SK-N-SH (cell line): Measurements from ENCODE around the gene CFAP97D1. TPM values are rescaled to one million over a fixed set of nuclear protein-coding genes. Genes with fewer than 3 reads are reported as not detected.

Experiments used
- CTCF ChIA-PET: fragments of 300-600, 350-600 bp; formaldehyde crosslinking; extraction: SDS; loops from one replicate; lab custom pipeline; 2021; lab: Yijun Ruan, JAX
- POLR2A ChIA-PET: fragments of 350-600 bp; sonication (Branson Sonifier 250); formaldehyde crosslinking; extraction: SDS; loops from one replicate; lab custom pipeline; 2020; ENCODE audit warnings: antibody characterized with exemption, inconsistent platforms; lab: Yijun Ruan, JAX
- DNase-seq: peaks from one replicate; pipeline ENCODE4 v3.0.0; 2012
- H2AFZ ChIP-seq: fragments of 200-600 bp; sonication (generic); 2 replicates; pipeline ENCODE4 v1.8.1; 2016; ENCODE audit warnings: antibody characterized with exemption, mild to moderate bottlenecking, low read depth
- H3F3A ChIP-seq: fragments of 200-600 bp; sonication (generic); replicated peaks from 2 replicates; pipeline ENCODE3; 2016; ENCODE audit warnings: antibody characterized with exemption, mild to moderate bottlenecking; ENCODE audit not compliant: insufficient read depth
- H3K27ac ChIP-seq, 2 experiments: fragments of 200-500 bp in 1 of 2; fragments of 200-600 bp in 1 of 2; sonication (Bioruptor generic) in 1 of 2; sonication (generic), shearing (Covaris generic) in 1 of 2; 2 replicates each; pipeline versions ENCODE4 v1.5.1 to v1.6.1; 2014 to 2016; ENCODE audit warnings: low read depth in 2 of 2, inconsistent platforms in 1 of 2, low read length in 1 of 2, mild to moderate bottlenecking in 1 of 2, mixed read lengths in 1 of 2
- H3K27me3 ChIP-seq: fragments of 200-600 bp; sonication (generic), shearing (Covaris generic); 2 replicates; pipeline ENCODE4 v1.6.1; 2016; ENCODE audit warnings: mixed run types; ENCODE audit not compliant: insufficient read depth
- H3K36me3 ChIP-seq, 2 experiments: fragments of 200-500 bp in 1 of 2; fragments of 200-600 bp in 1 of 2; sonication (Bioruptor generic) in 1 of 2; sonication (generic) in 1 of 2; replicated peaks in 1 of 2; 2 replicates each; pipeline versions ENCODE3 to v1.5.1; 2014 to 2016; ENCODE audit warnings: low read length in 1 of 2, mild to moderate bottlenecking in 1 of 2; ENCODE audit not compliant: insufficient read depth in 2 of 2, control insufficient read depth in 1 of 2
- H3K4me1 ChIP-seq, 2 experiments: fragments of 200-500 bp in 1 of 2; fragments of 200-600 bp in 1 of 2; sonication (Bioruptor generic) in 1 of 2; sonication (generic), shearing (Covaris generic) in 1 of 2; 2 replicates each; pipeline versions ENCODE4 v1.5.1 to v1.6.1; 2014 to 2016; ENCODE audit warnings: low read depth in 1 of 2, low read length in 1 of 2, mixed run types in 1 of 2; ENCODE audit not compliant: insufficient read depth in 2 of 2, control insufficient read depth in 1 of 2
- H3K4me2 ChIP-seq: fragments of 200-600 bp; sonication (generic), shearing (Covaris generic); 2 replicates; pipeline ENCODE4 v1.6.1; 2017; ENCODE audit warnings: mixed run types
- H3K4me3 ChIP-seq, 2 experiments: fragments of 200-500 bp in 1 of 2; fragments of 200-600 bp in 1 of 2; sonication (Bioruptor generic) in 1 of 2; sonication (generic), shearing (Covaris generic) in 1 of 2; 2 replicates each; pipeline versions ENCODE4 v1.5.1 to v1.8.1; 2014 to 2016; ENCODE audit warnings: low read depth in 2 of 2, inconsistent platforms in 1 of 2, low read length in 1 of 2, mild to moderate bottlenecking in 1 of 2, mixed read lengths in 1 of 2, moderate library complexity in 1 of 2
- H3K79me2 ChIP-seq: fragments of 200-600 bp; sonication (generic); 2 replicates; pipeline ENCODE4 v1.8.1; 2017; ENCODE audit warnings: mild to moderate bottlenecking; ENCODE audit not compliant: insufficient read depth
- H3K9ac ChIP-seq: fragments of 200-600 bp; sonication (generic); 2 replicates; pipeline ENCODE4 v1.6.1; 2017; ENCODE audit warnings: mixed run types
- H3K9me2 ChIP-seq: fragments of 200-600 bp; sonication (generic); 2 replicates; pipeline ENCODE4 v1.6.1; 2017; ENCODE audit warnings: mixed run types
- H3K9me3 ChIP-seq: fragments of 200-600 bp; sonication (generic); 2 replicates; pipeline ENCODE4 v1.6.1; 2017; ENCODE audit warnings: mixed run types, mild to moderate bottlenecking, moderate library complexity
- H4K20me1 ChIP-seq: fragments of 200-600 bp; sonication (generic); 2 replicates; pipeline ENCODE4 v1.6.1; 2017; ENCODE audit warnings: mild to moderate bottlenecking, mixed run types; ENCODE audit not compliant: insufficient read depth
- CHD2 ChIP-seq: fragments of 150-350 bp; IDR thresholded peaks from 2 replicates; pipeline ENCODE4 v1.6.1; 2018; ENCODE audit warnings: low read length; ENCODE audit not compliant: partially characterized antibody
- EP300 ChIP-seq, 2 experiments: IDR thresholded peaks; 2 replicates each; pipeline versions ENCODE4 v1.4.0 to v1.6.1; 2012; ENCODE audit warnings: borderline replicate concordance in 1 of 2, low read depth in 1 of 2, low read length in 1 of 2
- EZH2phosphoT487 ChIP-seq: fragments of 200-600 bp; sonication (generic); IDR thresholded peaks from 2 replicates; pipeline ENCODE4 v1.6.1; 2017; ENCODE audit warnings: low read depth, mixed run types, mild to moderate bottlenecking, antibody characterized with exemption, moderate library complexity, borderline replicate concordance
- RAD21 ChIP-seq: IDR thresholded peaks from 2 replicates; pipeline ENCODE4 v1.6.1; 2012; ENCODE audit warnings: mild to moderate bottlenecking, low read length
- TAF1 ChIP-seq: IDR thresholded peaks from 2 replicates; pipeline ENCODE4 v1.6.1; 2012; ENCODE audit warnings: low read depth, mild to moderate bottlenecking, low read length, moderate library complexity, borderline replicate concordance
- TCF12 ChIP-seq: IDR thresholded peaks from 2 replicates; pipeline ENCODE4 v1.4.0; 2012
- ZBTB33 ChIP-seq: IDR thresholded peaks from 2 replicates; pipeline ENCODE4 v1.4.0; 2012; ENCODE audit warnings: low read depth, borderline replicate concordance
- WGBS: methylation state at CpG from one replicate; pipeline ENCODE4 v1.1.6; 2017; ENCODE audit warnings: low lambda C conversion rate; 5-methylcytosine and 5-hydroxymethylcytosine counted together
- polyA plus RNA-seq, 3 experiments: library from polyadenylated mRNA; depleted of rRNA; stranded (reverse); fragments of >200 nt; gene quantifications; 2 replicates each; pipeline ENCODE4 v1.2.3, GENCODE V29; 2012
- TF ChIP-seq, protein P1 (sequence below): IDR thresholded peaks from 2 replicates; pipeline ENCODE4 v1.6.1; 2012; ENCODE audit warnings: mild to moderate bottlenecking, low read depth, low read length, moderate library complexity
- TF ChIP-seq, protein P2 (sequence below): fragments of 150-350 bp; IDR thresholded peaks from 2 replicates; pipeline ENCODE4 v1.6.1; 2016; ENCODE audit warnings: mild to moderate bottlenecking, low read depth, low read length

CFAP97D1 gene
- polyA plus RNA-seq, 1 of the 3 experiments (the other 2 are of a cell fraction) = 0.02 TPM

DNA sequence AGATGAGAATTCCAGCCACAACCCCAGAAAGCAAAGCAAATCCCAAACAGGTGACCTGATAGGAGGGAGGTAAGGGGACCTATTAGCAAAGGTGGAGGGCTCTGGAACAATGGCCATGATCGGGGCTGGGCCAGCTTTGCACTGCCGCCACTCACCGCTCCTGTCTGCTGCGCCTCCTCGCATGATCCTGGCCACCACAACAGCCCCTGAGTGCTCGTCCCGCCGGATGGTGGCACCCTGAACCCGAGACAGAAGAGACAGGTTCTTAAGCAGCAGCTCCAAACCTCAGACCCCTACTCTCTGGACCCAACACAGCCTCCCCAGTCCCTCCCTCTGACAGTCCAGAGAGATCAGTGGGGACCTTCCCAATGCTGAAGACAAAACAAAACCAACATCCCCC lies 47.4 kb downstream of the CFAP97D1 start:
- CTCF ChIA-PET = interaction anchor here (1.2 to 1.8 kb wide), 3 partner anchors 19 to 67 kb away, joined by 3 to 6 read pairs (median 4); partner anchors contain the start of gene CFAP97D1
- H3K27ac ChIP-seq = no peak overlapping the region
- no peaks in the 10 kb centered on the region for H3F3A ChIP-seq
- 98% methylated on average over 9 of the region's 9 CpGs for WGBS
- no peak overlapping the region for H2AFZ ChIP-seq
- H3K36me3 ChIP-seq = peaks cover 23 to 37% of the 10 kb centered on the region in 2 experiments
- no peaks in the 10 kb centered on the region for H4K20me1 ChIP-seq
- no peak overlapping the region for H3K9ac ChIP-seq
- no peaks in the 10 kb centered on the region for H3K27me3 ChIP-seq
- POLR2A ChIA-PET = no interaction called here
- no peaks in the 10 kb centered on the region for H3K9me2 ChIP-seq
- TF ChIP-seq CHD2 (no peak), TCF12 (no peak), TAF1 (no peak), RAD21 (no peak), EP300 (IDR thresholded peaks at IDR 0.05; ENCODE audit: borderline replicate concordance in 1 of 2, low read depth in 1 of 2, low read length in 1 of 2) (no peak), ZBTB33 (no peak), EZH2phosphoT487 (no peak)
- TF ChIP-seq, protein P1, sequence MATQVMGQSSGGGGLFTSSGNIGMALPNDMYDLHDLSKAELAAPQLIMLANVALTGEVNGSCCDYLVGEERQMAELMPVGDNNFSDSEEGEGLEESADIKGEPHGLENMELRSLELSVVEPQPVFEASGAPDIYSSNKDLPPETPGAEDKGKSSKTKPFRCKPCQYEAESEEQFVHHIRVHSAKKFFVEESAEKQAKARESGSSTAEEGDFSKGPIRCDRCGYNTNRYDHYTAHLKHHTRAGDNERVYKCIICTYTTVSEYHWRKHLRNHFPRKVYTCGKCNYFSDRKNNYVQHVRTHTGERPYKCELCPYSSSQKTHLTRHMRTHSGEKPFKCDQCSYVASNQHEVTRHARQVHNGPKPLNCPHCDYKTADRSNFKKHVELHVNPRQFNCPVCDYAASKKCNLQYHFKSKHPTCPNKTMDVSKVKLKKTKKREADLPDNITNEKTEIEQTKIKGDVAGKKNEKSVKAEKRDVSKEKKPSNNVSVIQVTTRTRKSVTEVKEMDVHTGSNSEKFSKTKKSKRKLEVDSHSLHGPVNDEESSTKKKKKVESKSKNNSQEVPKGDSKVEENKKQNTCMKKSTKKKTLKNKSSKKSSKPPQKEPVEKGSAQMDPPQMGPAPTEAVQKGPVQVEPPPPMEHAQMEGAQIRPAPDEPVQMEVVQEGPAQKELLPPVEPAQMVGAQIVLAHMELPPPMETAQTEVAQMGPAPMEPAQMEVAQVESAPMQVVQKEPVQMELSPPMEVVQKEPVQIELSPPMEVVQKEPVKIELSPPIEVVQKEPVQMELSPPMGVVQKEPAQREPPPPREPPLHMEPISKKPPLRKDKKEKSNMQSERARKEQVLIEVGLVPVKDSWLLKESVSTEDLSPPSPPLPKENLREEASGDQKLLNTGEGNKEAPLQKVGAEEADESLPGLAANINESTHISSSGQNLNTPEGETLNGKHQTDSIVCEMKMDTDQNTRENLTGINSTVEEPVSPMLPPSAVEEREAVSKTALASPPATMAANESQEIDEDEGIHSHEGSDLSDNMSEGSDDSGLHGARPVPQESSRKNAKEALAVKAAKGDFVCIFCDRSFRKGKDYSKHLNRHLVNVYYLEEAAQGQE = no peak
- TF ChIP-seq, protein P2, sequence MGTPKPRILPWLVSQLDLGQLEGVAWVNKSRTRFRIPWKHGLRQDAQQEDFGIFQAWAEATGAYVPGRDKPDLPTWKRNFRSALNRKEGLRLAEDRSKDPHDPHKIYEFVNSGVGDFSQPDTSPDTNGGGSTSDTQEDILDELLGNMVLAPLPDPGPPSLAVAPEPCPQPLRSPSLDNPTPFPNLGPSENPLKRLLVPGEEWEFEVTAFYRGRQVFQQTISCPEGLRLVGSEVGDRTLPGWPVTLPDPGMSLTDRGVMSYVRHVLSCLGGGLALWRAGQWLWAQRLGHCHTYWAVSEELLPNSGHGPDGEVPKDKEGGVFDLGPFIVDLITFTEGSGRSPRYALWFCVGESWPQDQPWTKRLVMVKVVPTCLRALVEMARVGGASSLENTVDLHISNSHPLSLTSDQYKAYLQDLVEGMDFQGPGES = no peak
- no peak for DNase-seq
- no peak overlapping the region for H3K4me2 ChIP-seq
- H3K79me2 ChIP-seq = peaks cover 10% of the 10 kb centered on the region; the same call in 1 of the 2 replicates
- peaks cover 0 to 9% of the 10 kb centered on the region in 2 experiments; a peak in 1 of 4 replicates for H3K4me1 ChIP-seq
- no peaks in the 10 kb centered on the region for H3K9me3 ChIP-seq
- no peak overlapping the region for H3K4me3 ChIP-seq
